ENCODE measurements around the gene KANSL1. TPM values are rescaled to one million over a fixed set of nuclear protein-coding genes. Genes with fewer than 3 reads are reported as not detected.

KANSL1 gene
- polyA plus RNA-seq, 3 donors, result 3.1 to 31.9 (median 4.6) TPM

- intact Hi-C loops (cut with micrococcal nuclease), result no loop called here
- Histone ChIP-seq H3K9me3 (replicated peaks in 1 of 2; ENCODE audit: control insufficient read depth in 1 of 2, insufficient read depth in 1 of 2, low read length in 2 of 2) (no peaks in the 10 kb centered on the region), H3K36me3 (replicated peaks in 1 of 2; ENCODE audit: control insufficient read depth in 1 of 2, insufficient read depth in 2 of 2, low read length in 2 of 2) (peaks cover 0 to 10% of the 10 kb centered on the region in 2 donors), H2AFZ (ENCODE audit: insufficient read depth, low read depth, low read length, poor library complexity, severe bottlenecking) (no peak overlapping the region), H3K27ac (ENCODE audit: low read depth in 1 of 2, low read length in 2 of 2) (no peak overlapping the region), H3K4me1 (ENCODE audit: control insufficient read depth in 1 of 2, insufficient read depth in 2 of 2, low read length in 2 of 2) (no peaks in the 10 kb centered on the region), H3K9ac (ENCODE audit: insufficient read depth, low read length, poor library complexity, severe bottlenecking) (no peak overlapping the region), H3K79me2 (ENCODE audit: insufficient read depth, low read length) (peaks cover 99% of the 10 kb centered on the region), H3K27me3 (ENCODE audit: control insufficient read depth in 2 of 2, insufficient read depth in 2 of 2, low read length in 2 of 2) (no peaks in the 10 kb centered on the region), H3K4me2 (replicated peaks; ENCODE audit: extremely low read depth, low read length, poor library complexity, severe bottlenecking) (no peak overlapping the region), H4K20me1 (ENCODE audit: insufficient read depth, low read length) (peaks cover 99% of the 10 kb centered on the region), H3K4me3 (replicated peaks in 1 of 3; ENCODE audit: low read depth in 2 of 3, low read length in 3 of 3) (no peak overlapping the region)
- Mint-ChIP-seq H3K9me3 (no peaks in the 10 kb centered on the region), H3K4me1 (peaks cover 29% of the 10 kb centered on the region), H3K4me3 (no peak overlapping the region), H3K27me3 (ENCODE audit: low read depth in 3 of 3) (no peaks in the 10 kb centered on the region), H3K36me3 (peaks cover 2 to 27% of the 10 kb centered on the region in 2 donors), H3K27ac (peak overlapping the region in 2 of 7 donors; percentile 20 to 30)
- WGBS (ENCODE audit: insufficient coverage), result 100% methylated on average over 1 of the region's 2 CpGs
- TF ChIP-seq CTCF (IDR thresholded peaks at IDR 0.05), result no peak
- DNase-seq, result no peak
These were observed 65.7 kb downstream of the KANSL1 start for GRCh38 chr17:46127524-46127923.

GRCh38 chr17:46126840-46127239 lies 66.4 kb downstream of the KANSL1 start:
- H3K27ac ChIP-seq (ENCODE audit: low read depth in 1 of 2, low read length in 2 of 2), result no peak overlapping the region
- H3K27me3 Mint-ChIP-seq (ENCODE audit: low read depth in 3 of 3), result no peaks in the 10 kb centered on the region
- no peak for DNase-seq
- WGBS (ENCODE audit: insufficient coverage), result no CpG with 5 or more reads among the region's 1 CpG
- no peaks in the 10 kb centered on the region for H3K4me1 ChIP-seq (ENCODE audit: control insufficient read depth in 1 of 2, insufficient read depth in 2 of 2, low read length in 2 of 2)
- H3K4me2 ChIP-seq (replicated peaks; ENCODE audit: extremely low read depth, low read length, poor library complexity, severe bottlenecking), result no peak overlapping the region
- peaks cover 2 to 26% of the 10 kb centered on the region in 2 donors for H3K36me3 Mint-ChIP-seq
- no peaks in the 10 kb centered on the region for H3K27me3 ChIP-seq (ENCODE audit: control insufficient read depth in 2 of 2, insufficient read depth in 2 of 2, low read length in 2 of 2)
- H4K20me1 ChIP-seq (ENCODE audit: insufficient read depth, low read length), result peaks cover 99% of the 10 kb centered on the region
- H3K4me3 ChIP-seq (replicated peaks in 1 of 3; ENCODE audit: low read depth in 2 of 3, low read length in 3 of 3), result no peak overlapping the region
- no peaks in the 10 kb centered on the region for H3K9me3 Mint-ChIP-seq
- H3K79me2 ChIP-seq (ENCODE audit: insufficient read depth, low read length), result peaks cover 99% of the 10 kb centered on the region
- intact Hi-C loops (cut with micrococcal nuclease), result no loop called here
- no peak overlapping the region for H3K9ac ChIP-seq (ENCODE audit: insufficient read depth, low read length, poor library complexity, severe bottlenecking)
- H3K27ac Mint-ChIP-seq, result peak overlapping the region in 1 of 7 donors; percentile 4
- H3K9me3 ChIP-seq (replicated peaks in 1 of 2; ENCODE audit: control insufficient read depth in 1 of 2, insufficient read depth in 1 of 2, low read length in 2 of 2), result no peaks in the 10 kb centered on the region
- H3K36me3 ChIP-seq (replicated peaks in 1 of 2; ENCODE audit: control insufficient read depth in 1 of 2, insufficient read depth in 2 of 2, low read length in 2 of 2), result peaks cover 0 to 7% of the 10 kb centered on the region in 2 donors
- H3K4me1 Mint-ChIP-seq, result peaks cover 29% of the 10 kb centered on the region
- H3K4me3 Mint-ChIP-seq, result no peak overlapping the region
- no peak overlapping the region for H2AFZ ChIP-seq (ENCODE audit: insufficient read depth, low read depth, low read length, poor library complexity, severe bottlenecking)
- TF ChIP-seq CTCF (IDR thresholded peaks at IDR 0.05), result no peak

Measured in CD14-positive monocyte (primary cell).